ENCODE data around the gene RGS6.

- no peak for TF ChIP-seq EZH2 (IDR thresholded peaks at IDR 0.05; ENCODE audit: low read length, missing control alignments)
- no peak for TF ChIP-seq CTCF (conservative IDR thresholded peaks at IDR 0.05 in 1 of 2, IDR thresholded peaks at IDR 0.05 in 1 of 2; ENCODE audit: low read depth in 1 of 2, low read length in 2 of 2)
Observed at GRCh38 chr14:72341686-72342085, 409.5 kb downstream of the RGS6 start.

All from fibroblast of lung (primary cell).